GM12891 (cell line): ENCODE measurements around the gene CCL15.
"Not testable (repeated sequence)": the region's sequence is repeated elsewhere in the genome, so short reads cannot be mapped to it uniquely, and the experiment has no call there.

ENCODE experiments used
- DNase-seq: peaks from one replicate; pipeline ENCODE4 v3.0.0; 2011; ENCODE audit warnings: low spot score; ENCODE audit not compliant: insufficient read length
- FAIRE-seq: peaks from 2 replicates; lab custom pipeline; 2011; peaks lifted over from hg19 to GRCh38; lab: Jason Lieb, UNC
- PAX5 ChIP-seq: IDR thresholded peaks from 2 replicates; pipeline ENCODE4 v1.6.1; 2011; ENCODE audit warnings: low read length, moderate library complexity, mild to moderate bottlenecking; ENCODE audit not compliant: insufficient read depth, severe bottlenecking
- POLR2A ChIP-seq: IDR thresholded peaks from 2 replicates; pipeline ENCODE4 v1.6.1; 2011; ENCODE audit warnings: low read depth, low read length, control low read depth
- POLR2AphosphoS5 ChIP-seq: IDR thresholded peaks from 2 replicates; pipeline ENCODE4 v1.6.1; 2011; ENCODE audit warnings: low read depth, low read length, control low read depth
- POU2F2 ChIP-seq: IDR thresholded peaks from 2 replicates; pipeline ENCODE4 v1.6.1; 2011; ENCODE audit warnings: low read depth, mild to moderate bottlenecking, control low read depth, low read length, moderate library complexity
- SPI1 ChIP-seq: IDR thresholded peaks from 2 replicates; pipeline ENCODE4 v1.6.1; 2011; ENCODE audit warnings: low read depth, low read length, control low read depth
- TAF1 ChIP-seq: IDR thresholded peaks from 2 replicates; pipeline ENCODE4 v1.6.1; 2011; ENCODE audit warnings: low read depth, low read length, control low read depth

The CCL15 gene

DNA sequence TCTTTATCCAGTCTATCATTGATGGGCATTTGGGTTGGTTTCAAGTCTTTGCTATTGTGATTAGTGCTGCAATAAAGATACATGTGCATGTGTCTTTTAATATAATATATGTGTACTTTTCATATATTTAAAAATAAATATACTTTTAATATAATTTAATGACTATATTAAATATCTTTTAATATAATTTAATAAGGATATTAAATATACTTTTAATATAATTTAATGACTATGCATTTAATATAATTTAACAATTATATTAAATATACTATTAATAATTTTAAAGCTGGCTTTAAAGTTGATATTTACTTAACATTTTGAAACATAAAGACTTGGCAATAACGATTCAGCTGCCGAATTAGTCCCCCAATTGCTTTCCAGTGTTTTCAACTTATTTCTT, 15.2 kb upstream of the CCL15 start:
- no peak for FAIRE-seq
- no peak for TF ChIP-seq POU2F2
- no peak for TF ChIP-seq SPI1
- no peak for TF ChIP-seq TAF1
- TF ChIP-seq PAX5: no peak
- no peak for TF ChIP-seq POLR2AphosphoS5
- TF ChIP-seq POLR2A: no peak

DNA sequence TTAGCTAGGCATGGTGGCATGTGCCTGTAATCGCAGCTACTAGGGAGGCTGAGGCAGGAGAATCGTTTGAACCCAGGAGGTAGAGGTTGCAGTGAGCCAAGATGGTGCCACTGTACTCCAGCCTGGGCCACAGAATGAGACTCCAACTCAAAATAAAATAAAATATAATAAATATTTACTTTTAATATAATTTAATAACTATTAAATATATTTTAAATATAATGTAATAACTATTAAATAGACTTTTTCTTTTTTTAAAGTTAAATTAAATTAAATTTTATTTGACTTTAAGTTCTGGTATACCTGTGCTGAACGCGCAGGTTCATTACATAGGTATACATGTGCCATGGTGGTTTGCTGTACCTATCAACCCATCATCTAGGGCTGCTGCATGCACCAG, 14.5 kb upstream of the CCL15 start:
- DNase-seq, FAIRE-seq: not testable (repeated sequence)

More for the DNA sequence above, 15.2 kb upstream of the CCL15 start:
- DNase-seq: no peak

DNA sequence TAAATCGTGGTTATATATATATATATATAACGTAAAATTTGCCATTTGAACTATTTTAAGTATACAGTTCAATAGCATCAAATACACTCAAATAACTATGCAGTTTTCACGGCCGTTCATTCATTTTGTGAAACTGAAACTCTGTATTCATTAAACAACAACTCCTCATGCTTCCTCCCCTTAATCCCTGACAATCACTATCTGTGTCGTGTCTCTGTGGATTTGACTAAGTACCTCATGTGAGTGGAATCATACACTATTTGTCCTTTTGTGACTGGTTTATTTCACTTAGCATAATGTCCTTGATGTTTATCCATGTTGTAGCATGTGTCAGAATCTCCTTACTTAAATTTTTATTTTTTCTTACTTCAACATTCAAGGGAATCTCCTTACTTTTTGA, 13.6 kb upstream of the CCL15 start:
- FAIRE-seq (no peak), DNase-seq (no peak)
- TF ChIP-seq TAF1 (no peak), POLR2AphosphoS5 (no peak), PAX5 (no peak), POLR2A (no peak)

DNA sequence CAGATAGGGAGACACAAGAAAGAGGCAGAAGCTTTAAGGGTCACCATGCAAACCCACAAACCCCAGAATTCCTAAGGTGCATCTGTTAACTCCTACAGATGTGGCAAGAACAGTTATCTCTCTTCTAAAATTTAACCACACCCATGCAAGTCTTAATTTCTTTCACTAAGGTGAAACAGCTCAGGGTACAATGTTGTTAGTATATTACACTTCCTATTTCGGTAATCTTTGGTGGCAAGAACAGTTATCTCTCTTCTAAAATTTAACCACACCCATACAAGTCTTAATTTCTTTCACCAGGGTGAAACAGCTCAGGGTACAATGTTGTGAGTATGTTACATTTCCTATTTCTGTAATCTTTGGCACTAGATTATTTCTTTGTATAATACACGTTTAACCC, 9.8 kb upstream of the CCL15 start:
- no peak for FAIRE-seq
- no peak for DNase-seq
- TF ChIP-seq POU2F2: no peak
- no peak for TF ChIP-seq PAX5
- TF ChIP-seq SPI1: no peak
- TF ChIP-seq TAF1: no peak
- TF ChIP-seq POLR2AphosphoS5: no peak
- TF ChIP-seq POLR2A: no peak

DNA sequence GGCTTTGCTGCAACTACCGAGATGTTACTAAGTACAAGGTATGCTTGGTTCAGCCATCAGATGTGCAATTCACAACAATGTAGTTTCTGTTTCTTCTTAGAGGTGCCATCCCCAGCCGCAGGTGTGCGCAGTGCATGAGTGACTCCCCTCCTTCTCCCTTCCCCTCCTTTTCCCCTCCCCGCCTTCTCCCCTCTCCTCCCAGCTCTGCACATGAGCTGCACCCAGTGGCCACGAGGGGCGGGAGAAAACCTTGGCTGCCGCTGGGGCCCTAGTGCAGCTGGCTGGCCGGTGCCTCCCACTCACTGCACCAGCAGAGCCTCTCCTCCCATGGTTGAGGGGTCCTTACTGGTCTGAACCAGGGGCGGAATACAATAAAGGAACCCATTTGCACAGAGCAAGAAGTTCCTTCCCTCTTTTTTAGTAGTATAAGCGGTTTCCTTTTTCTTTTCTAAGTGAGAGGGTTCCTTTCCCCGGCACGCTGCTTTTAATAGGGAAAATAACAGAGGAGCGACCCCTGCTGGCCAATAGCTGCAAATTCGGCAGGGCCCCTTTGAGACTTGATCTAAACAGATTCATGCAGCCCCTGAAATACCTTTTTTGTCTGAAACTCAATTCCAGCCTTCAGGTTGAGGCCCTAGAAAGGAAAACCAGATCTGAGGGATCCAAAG, 7.8 kb upstream of the CCL15 start:
- TF ChIP-seq PAX5 (no peak), POLR2AphosphoS5 (no peak), POU2F2 (no peak), POLR2A (no peak), TAF1 (no peak), SPI1 (no peak)
- peak; percentile 15 for DNase-seq
- no peak for FAIRE-seq

DNA sequence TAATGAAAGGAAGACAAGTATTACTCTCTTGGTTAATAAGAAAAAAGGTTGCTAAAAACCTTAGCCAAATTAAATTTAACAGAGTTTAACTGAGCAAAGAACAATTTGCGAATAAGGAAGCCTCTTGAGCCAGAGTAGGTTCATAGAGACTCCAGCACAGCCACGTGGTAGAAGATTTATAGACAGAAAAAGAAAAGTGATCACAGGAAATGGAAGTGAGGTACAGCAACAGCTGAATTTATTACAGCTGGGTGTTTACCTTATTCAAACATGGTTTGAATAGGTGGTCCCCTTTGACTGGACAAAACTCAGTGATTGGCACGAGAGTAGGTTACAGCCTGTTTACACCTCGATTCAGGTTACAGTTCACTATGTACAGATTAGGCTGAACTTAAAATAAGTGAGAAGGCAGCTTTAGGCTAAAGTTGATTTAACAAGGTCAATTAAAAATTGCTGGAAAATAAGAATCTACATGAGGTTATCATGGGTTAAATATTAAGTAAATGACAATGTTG, 3.3 kb upstream of the CCL15 start:
- DNase-seq (no peak), FAIRE-seq (no peak)
- TF ChIP-seq POU2F2 (no peak), SPI1 (no peak)

DNA sequence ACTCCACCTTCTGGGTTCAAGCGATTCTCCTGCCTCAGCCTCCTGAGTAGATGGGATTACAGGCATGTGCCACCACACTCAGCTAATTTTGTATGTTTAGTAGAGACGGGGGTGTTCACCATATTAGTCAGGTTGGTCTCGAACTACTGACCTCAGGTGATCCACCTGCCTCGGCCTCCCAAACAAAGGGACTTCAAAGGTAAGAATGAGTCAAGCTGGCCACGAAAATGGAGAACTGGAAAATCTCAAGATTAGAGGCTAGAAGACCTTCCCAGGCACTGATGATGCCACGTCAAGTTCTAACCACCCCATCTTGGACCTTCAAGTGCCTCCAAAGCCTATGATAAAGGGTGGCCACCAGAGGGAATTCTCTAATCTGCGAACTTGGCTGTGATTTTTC, 1.3 kb upstream of the CCL15 start:
- FAIRE-seq (no peak), DNase-seq (no peak)
- TF ChIP-seq POU2F2: peak; percentile 67; the same call in 1 of the 2 replicates
- no peak for TF ChIP-seq TAF1
- TF ChIP-seq PAX5: peak; percentile 27
- no peak for TF ChIP-seq POLR2A
- TF ChIP-seq POLR2AphosphoS5: no peak
- peak; percentile 92 for TF ChIP-seq SPI1

DNA sequence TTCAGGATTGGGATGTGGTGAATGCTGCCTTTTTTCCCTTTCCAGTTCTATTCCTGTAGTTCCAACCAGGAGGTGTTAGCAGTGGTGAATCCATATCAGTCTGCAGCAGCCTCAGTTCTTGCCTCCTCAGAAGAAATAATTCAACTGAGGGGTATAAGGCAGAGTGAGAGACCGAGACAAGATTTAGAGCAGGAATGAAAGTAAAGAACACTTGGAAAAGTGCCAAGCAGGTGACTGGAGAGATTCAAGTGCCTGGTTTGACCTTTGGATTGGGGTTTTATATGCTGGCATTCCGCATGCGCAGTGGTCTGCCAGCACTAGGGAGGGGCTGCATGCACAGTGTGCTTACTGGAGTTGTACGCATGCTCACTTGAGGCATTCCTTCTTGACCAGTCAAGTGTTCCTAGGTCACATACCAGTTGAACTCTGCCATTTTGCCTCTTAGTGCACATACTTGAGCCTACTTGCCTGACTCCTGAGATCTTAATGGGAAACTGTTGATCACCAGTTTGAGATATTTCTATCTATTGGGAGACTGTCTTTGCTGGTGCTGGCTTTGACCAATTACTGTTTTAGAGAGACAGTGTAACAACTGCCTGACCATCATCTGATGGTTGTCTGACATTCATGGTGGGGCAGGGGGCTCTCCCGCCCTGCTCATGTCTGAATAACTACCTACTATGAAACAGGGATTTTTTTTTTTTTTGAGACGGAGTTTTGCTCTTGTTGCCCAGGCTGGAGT, 680 bp upstream of the CCL15 start:
- DNase-seq (no peak), FAIRE-seq (no peak)
- TF ChIP-seq SPI1 (no peak), POLR2AphosphoS5 (no peak), POLR2A (no peak), POU2F2 (no peak), PAX5 (no peak), TAF1 (no peak)

DNA sequence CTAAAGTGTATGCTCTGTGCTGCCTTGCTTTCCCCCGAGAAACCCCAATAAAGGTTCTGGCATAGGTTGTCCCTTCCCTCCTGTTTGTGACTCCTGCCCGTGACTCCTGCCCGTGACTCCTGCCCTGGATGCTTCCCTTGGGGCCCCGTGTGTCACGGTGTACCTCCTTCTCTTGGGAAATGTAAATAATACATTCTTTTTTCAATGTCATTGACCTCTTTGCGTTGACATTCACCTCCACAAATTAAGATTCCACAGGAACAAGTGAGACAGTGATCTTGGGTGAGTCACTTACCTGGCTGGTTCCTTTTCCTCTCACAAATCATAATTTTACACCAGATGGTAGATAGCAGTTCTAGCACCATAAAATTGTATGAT, 632 bp downstream of the CCL15 start:
- DNase-seq: no peak
- no peak for FAIRE-seq
- TF ChIP-seq POLR2AphosphoS5 (no peak), TAF1 (no peak), POLR2A (no peak), POU2F2 (no peak), PAX5 (no peak), SPI1 (no peak)

DNA sequence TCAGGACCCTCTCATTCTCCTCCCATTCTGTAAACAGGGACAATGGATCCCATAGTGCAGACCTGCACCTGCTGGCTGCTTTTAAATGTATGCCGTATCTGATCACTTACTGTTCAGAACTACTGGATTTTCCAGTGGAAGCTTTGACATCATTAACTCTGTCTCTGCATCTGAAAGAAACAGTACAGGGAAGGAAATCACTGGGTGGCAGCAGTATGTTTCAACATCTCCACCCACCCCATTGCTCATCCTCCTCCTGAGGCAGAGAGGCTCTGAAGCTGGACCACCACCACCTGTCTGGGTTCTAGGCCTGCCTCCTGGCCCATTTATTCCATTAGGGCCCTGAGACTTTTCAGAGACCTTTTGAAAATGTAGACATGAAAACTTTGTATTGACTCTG, 2.6 kb downstream of the CCL15 start:
- no peak for FAIRE-seq
- TF ChIP-seq POLR2AphosphoS5: no peak
- TF ChIP-seq POU2F2: no peak
- TF ChIP-seq SPI1: no peak
- no peak for TF ChIP-seq PAX5
- no peak for TF ChIP-seq TAF1
- no peak for TF ChIP-seq POLR2A
- DNase-seq: no peak
